Hepatocyte (in vitro differentiated cells): ENCODE measurements around the gene NGEF. TPM values are rescaled to one million over a fixed set of nuclear protein-coding genes. Genes with fewer than 3 reads are reported as not detected.

ENCODE experiments used
- DNase-seq: peaks from one replicate; pipeline ENCODE4 v3.0.0-alpha.2; 2016; ENCODE audit warnings: low spot score
- H2AFZ ChIP-seq: fragments of 200-600 bp; sonication (generic); 2 replicates; pipeline ENCODE4 v1.6.0; 2016; ENCODE audit warnings: antibody characterized with exemption, mild to moderate bottlenecking
- H3K27ac ChIP-seq: fragments of 200-600 bp; sonication (generic); 2 replicates; pipeline ENCODE4 v1.5.1; 2016; ENCODE audit warnings: mild to moderate bottlenecking
- H3K27me3 ChIP-seq: fragments of 200-600 bp; sonication (generic); 2 replicates; pipeline ENCODE4 v1.6.1; 2016
- H3K36me3 ChIP-seq: fragments of 200-600 bp; sonication (generic); replicated peaks from 2 replicates; pipeline ENCODE4 v1.5.1; 2016; ENCODE audit warnings: low read depth; ENCODE audit not compliant: insufficient read depth
- H3K4me1 ChIP-seq: fragments of 200-600 bp; sonication (generic); 2 replicates; pipeline ENCODE4 v1.5.1; 2016; ENCODE audit warnings: mild to moderate bottlenecking, moderate library complexity; ENCODE audit not compliant: insufficient read depth
- H3K4me2 ChIP-seq: fragments of 200-600 bp; sonication (generic); 2 replicates; pipeline ENCODE4 v1.6.0; 2016
- H3K4me3 ChIP-seq: fragments of 200-600 bp; sonication (generic); 2 replicates; pipeline ENCODE4 v1.5.1; 2016; ENCODE audit warnings: mild to moderate bottlenecking
- H3K79me2 ChIP-seq: fragments of 200-600 bp; sonication (generic); 2 replicates; pipeline ENCODE4 v1.6.0; 2017; ENCODE audit warnings: mild to moderate bottlenecking
- H3K9me2 ChIP-seq: fragments of 200-600 bp; sonication (generic); replicated peaks from 2 replicates; pipeline ENCODE4 v1.6.0; 2017; ENCODE audit warnings: mild to moderate bottlenecking; ENCODE audit not compliant: insufficient read depth
- H3K9me3 ChIP-seq: fragments of 200-600 bp; sonication (generic); 2 replicates; pipeline ENCODE4 v1.5.1; 2016; ENCODE audit warnings: low read depth, mild to moderate bottlenecking
- H4K20me1 ChIP-seq: fragments of 200-600 bp; sonication (generic); 2 replicates; pipeline ENCODE4 v1.6.0; 2016; ENCODE audit warnings: mild to moderate bottlenecking; ENCODE audit not compliant: insufficient read depth, poor library complexity, severe bottlenecking
- EZH2 ChIP-seq: fragments of 200-600 bp; sonication (generic); IDR thresholded peaks from 2 replicates; pipeline ENCODE4 v1.6.1; 2016; ENCODE audit warnings: antibody characterized with exemption, mild to moderate bottlenecking, borderline replicate concordance
- EZH2phosphoT487 ChIP-seq: fragments of 200-600 bp; sonication (generic); IDR thresholded peaks from one replicate; pipeline ENCODE4 v1.6.1; 2018; ENCODE audit warnings: antibody characterized with exemption, mild to moderate bottlenecking, low read depth, moderate library complexity; ENCODE audit not compliant: unreplicated experiment, severe bottlenecking
- WGBS: methylation state at CpG from one replicate; pipeline ENCODE4 v1.1.6; 2016; ENCODE audit warnings: low lambda C conversion rate; ENCODE audit errors: missing lambda C conversion rate; 5-methylcytosine and 5-hydroxymethylcytosine counted together
- polyA plus RNA-seq: library from polyadenylated mRNA; unstranded; fragments of >200 nt; fragmentation: Nextera tagmentation; extraction: Ambion mirVana; gene quantifications from 2 replicates; pipeline ENCODE4 v1.2.1, GENCODE V29; 2016
- total RNA-seq: library from RNA; depleted of rRNA; stranded (reverse); fragments of >200 nt; gene quantifications from 2 replicates; pipeline ENCODE4 v1.2.3, GENCODE V29; 2014
- TF ChIP-seq, protein P1 (sequence below): fragments of 200-600 bp; sonication (generic); IDR thresholded peaks from 2 replicates; pipeline ENCODE4 v1.5.1; 2016; ENCODE audit warnings: antibody characterized with exemption, mild to moderate bottlenecking; ENCODE audit not compliant: poor library complexity

The NGEF gene
- total and polyA plus RNA-seq, 2 experiments from 2014 or later, result 2.2 to 3.2 TPM

DNA sequence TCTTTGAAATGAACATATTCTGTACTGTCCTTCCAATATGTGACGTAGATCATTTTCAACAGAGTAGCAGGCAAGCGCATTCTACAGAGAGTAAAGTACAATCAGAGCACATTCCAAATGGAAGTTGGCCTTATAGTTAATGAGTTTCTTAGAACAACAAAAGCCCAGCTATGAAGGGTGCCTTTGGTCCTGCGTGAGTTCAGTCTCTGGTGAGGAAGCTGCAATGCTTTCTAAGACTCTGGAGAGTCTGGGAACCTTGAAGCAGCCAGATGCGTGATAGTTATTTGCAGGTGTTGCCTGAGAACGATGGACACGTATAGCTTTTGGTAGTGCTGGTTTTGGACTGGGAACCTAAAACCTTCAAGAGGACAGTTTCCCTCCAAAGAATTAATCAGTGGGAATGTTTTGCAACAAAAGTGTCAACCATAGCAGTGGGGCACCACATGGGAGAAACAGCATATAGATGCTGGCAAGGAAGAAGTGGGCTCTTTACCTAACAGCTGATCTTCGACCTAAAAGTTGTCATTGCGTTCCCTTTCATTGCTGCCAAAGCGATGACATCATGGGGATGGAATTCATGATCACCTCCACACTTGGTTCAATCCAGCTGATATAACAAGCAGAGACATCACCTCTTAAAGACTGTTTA is 152.3 kb downstream of the NGEF start:
- Histone ChIP-seq H3K36me3 (no peaks in the 10 kb centered on the region), H2AFZ (no peak overlapping the region), H3K9me3 (no peaks in the 10 kb centered on the region), H3K27me3 (no peaks in the 10 kb centered on the region), H3K4me3 (no peak overlapping the region), H4K20me1 (no peaks in the 10 kb centered on the region), H3K79me2 (no peaks in the 10 kb centered on the region), H3K4me2 (peak overlapping the region; percentile 19), H3K4me1 (peaks cover 10% of the 10 kb centered on the region), H3K27ac (peak overlapping the region; percentile 81), H3K9me2 (no peaks in the 10 kb centered on the region)
- 87% methylated on average over 9 of the region's 9 CpGs for WGBS
- TF ChIP-seq EZH2, result no peak
- TF ChIP-seq, protein P1, sequence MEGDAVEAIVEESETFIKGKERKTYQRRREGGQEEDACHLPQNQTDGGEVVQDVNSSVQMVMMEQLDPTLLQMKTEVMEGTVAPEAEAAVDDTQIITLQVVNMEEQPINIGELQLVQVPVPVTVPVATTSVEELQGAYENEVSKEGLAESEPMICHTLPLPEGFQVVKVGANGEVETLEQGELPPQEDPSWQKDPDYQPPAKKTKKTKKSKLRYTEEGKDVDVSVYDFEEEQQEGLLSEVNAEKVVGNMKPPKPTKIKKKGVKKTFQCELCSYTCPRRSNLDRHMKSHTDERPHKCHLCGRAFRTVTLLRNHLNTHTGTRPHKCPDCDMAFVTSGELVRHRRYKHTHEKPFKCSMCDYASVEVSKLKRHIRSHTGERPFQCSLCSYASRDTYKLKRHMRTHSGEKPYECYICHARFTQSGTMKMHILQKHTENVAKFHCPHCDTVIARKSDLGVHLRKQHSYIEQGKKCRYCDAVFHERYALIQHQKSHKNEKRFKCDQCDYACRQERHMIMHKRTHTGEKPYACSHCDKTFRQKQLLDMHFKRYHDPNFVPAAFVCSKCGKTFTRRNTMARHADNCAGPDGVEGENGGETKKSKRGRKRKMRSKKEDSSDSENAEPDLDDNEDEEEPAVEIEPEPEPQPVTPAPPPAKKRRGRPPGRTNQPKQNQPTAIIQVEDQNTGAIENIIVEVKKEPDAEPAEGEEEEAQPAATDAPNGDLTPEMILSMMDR, result no peak
- no peak for TF ChIP-seq EZH2phosphoT487
- DNase-seq, result peak; percentile 51

DNA sequence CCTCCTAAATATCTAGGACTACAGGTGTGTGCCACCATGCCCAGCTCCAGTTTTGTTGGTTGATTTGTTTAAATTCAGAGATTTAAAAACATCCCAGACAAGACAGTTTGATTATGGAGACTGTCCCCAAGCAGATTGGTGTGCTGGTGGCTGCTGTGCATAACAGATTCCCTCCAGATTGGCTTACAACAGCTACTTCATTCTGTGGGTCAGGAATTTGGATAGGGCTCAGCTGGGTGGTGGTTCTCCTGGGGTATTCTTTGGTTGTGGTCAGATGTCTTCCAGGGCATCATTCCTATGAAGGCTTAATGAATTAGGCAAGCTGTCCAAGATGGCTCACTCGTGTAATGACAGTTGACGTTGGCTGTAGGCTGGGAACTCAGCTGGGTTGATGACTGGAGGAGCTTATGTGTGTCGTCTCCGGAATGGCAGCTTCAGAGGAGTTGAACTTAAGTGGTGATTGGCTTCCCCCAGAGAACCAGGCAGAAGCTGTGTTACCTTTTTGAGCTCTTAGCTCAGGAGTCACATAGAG is 153.6 kb downstream of the NGEF start:
- H3K4me3 ChIP-seq, result no peak overlapping the region
- H3K79me2 ChIP-seq, result no peaks in the 10 kb centered on the region
- no peaks in the 10 kb centered on the region for H3K9me3 ChIP-seq
- H2AFZ ChIP-seq, result no peak overlapping the region
- no peaks in the 10 kb centered on the region for H3K36me3 ChIP-seq
- no peaks in the 10 kb centered on the region for H3K9me2 ChIP-seq
- TF ChIP-seq EZH2 (no peak), EZH2phosphoT487 (no peak)
- TF ChIP-seq, protein P1, result no peak
- no peak overlapping the region for H3K4me2 ChIP-seq
- peak overlapping the region; percentile 21 for H3K27ac ChIP-seq
- H3K4me1 ChIP-seq, result peaks cover 10% of the 10 kb centered on the region
- no peaks in the 10 kb centered on the region for H4K20me1 ChIP-seq
- H3K27me3 ChIP-seq, result no peaks in the 10 kb centered on the region
- WGBS, result 95% methylated on average over 4 of the region's 4 CpGs
- DNase-seq, result no peak

DNA sequence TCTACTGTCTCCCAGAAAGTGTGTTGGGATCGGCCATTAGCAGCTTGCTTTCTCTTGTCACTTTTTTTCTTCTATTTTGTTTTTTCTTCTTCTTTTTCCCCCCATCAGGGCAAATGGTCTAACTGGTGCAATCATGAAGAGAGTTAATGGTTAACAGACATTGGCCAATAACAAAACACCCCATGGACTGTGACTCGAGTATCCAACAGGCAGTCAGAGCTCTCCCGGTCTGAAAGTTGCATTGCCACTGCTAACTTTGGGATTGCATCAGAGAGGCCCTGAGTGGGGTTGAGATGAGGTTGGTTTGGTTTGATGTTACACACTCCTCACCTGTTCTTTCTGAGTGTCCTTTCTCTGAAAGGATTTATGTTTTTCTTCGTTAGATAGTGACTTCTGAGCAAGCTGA is 155.9 kb downstream of the NGEF start:
- H3K79me2 ChIP-seq, result no peaks in the 10 kb centered on the region
- TF ChIP-seq EZH2 (no peak), EZH2phosphoT487 (no peak)
- TF ChIP-seq, protein P1, result no peak
- H3K4me2 ChIP-seq, result peak overlapping the region; percentile 49
- peaks cover 10% of the 10 kb centered on the region for H3K4me1 ChIP-seq
- WGBS, result 61% methylated on average over 4 of the region's 4 CpGs
- no peaks in the 10 kb centered on the region for H3K27me3 ChIP-seq
- H3K4me3 ChIP-seq, result no peak overlapping the region
- no peak overlapping the region for H2AFZ ChIP-seq
- DNase-seq, result peak; percentile 75
- no peaks in the 10 kb centered on the region for H4K20me1 ChIP-seq
- H3K36me3 ChIP-seq, result no peaks in the 10 kb centered on the region
- no peaks in the 10 kb centered on the region for H3K9me2 ChIP-seq
- H3K27ac ChIP-seq, result peak overlapping the region; percentile 85
- H3K9me3 ChIP-seq, result no peaks in the 10 kb centered on the region
